Eye (tissue), 1 donor: Measurements from ENCODE around the gene PDPK1.
"Not testable (repeated sequence)": the region's sequence is repeated elsewhere in the genome, so short reads cannot be mapped to it uniquely, and the experiment has no call there.

Experiments used
- DNase-seq: peaks from one replicate; pipeline ENCODE4 v3.0.0-alpha.2; 2015

PDPK1 gene

GRCh38 chr16:2550283-2550878, 12.6 kb downstream of the PDPK1 start:
- DNase-seq = not testable (repeated sequence)

GRCh38 chr16:2551420-2551889, 13.6 kb downstream of the PDPK1 start:
- DNase-seq = not testable (repeated sequence)

GRCh38 chr16:2554709-2555425, 17.0 kb downstream of the PDPK1 start:
- DNase-seq = not testable (repeated sequence)

GRCh38 chr16:2557150-2557549, 19.3 kb downstream of the PDPK1 start:
- not testable (repeated sequence) for DNase-seq

GRCh38 chr16:2560131-2560797, 22.4 kb downstream of the PDPK1 start:
- DNase-seq = not testable (repeated sequence)

- DNase-seq = not testable (repeated sequence)
These were observed 22.9 kb downstream of the PDPK1 start for GRCh38 chr16:2560798-2561133.

GRCh38 chr16:2567506-2567905, 29.7 kb downstream of the PDPK1 start:
- DNase-seq = not testable (repeated sequence)

GRCh38 chr16:2568573-2568972, 30.8 kb downstream of the PDPK1 start:
- DNase-seq = not testable (repeated sequence)

GRCh38 chr16:2572704-2573103, 34.9 kb downstream of the PDPK1 start:
- DNase-seq = not testable (repeated sequence)

- DNase-seq = not testable (repeated sequence)
These were observed 38.0 kb downstream of the PDPK1 start for GRCh38 chr16:2575839-2576238.

GRCh38 chr16:2577044-2577443, 39.2 kb downstream of the PDPK1 start:
- not testable (repeated sequence) for DNase-seq

- DNase-seq = not testable (repeated sequence)
These were observed 41.1 kb downstream of the PDPK1 start for GRCh38 chr16:2578905-2579304.

GRCh38 chr16:2580143-2580542, 42.3 kb downstream of the PDPK1 start:
- DNase-seq = peak; percentile 21

- DNase-seq = not testable (repeated sequence)
These were observed 43.0 kb downstream of the PDPK1 start for GRCh38 chr16:2580818-2581217.

GRCh38 chr16:2584729-2585650, 47.2 kb downstream of the PDPK1 start:
- DNase-seq = no peak

GRCh38 chr16:2585651-2586081, 47.8 kb downstream of the PDPK1 start:
- DNase-seq = no peak

- no peak for DNase-seq
These were observed 48.4 kb downstream of the PDPK1 start for GRCh38 chr16:2586241-2586640.

GRCh38 chr16:2586901-2587480, 49.2 kb downstream of the PDPK1 start:
- DNase-seq = no peak

- no peak for DNase-seq
These were observed 50.2 kb downstream of the PDPK1 start for GRCh38 chr16:2587891-2588565.

GRCh38 chr16:2591476-2592240, 53.8 kb downstream of the PDPK1 start:
- no peak for DNase-seq

- no peak for DNase-seq
These were observed 55.0 kb downstream of the PDPK1 start for GRCh38 chr16:2592786-2593185.
